DND-41 (cell line): ENCODE measurements around the gene CACHD1.

ENCODE experiments used
- EZH2 ChIP-seq: IDR thresholded peaks from 3 replicates; pipeline ENCODE4 v1.6.1; 2012; ENCODE audit warnings: borderline replicate concordance, low read depth, mild to moderate bottlenecking, moderate library complexity, low read length, inconsistent platforms; ENCODE audit not compliant: severe bottlenecking
- TF ChIP-seq, protein P1 (sequence below): IDR thresholded peaks from 2 replicates; pipeline ENCODE4 v1.5.1; 2012; ENCODE audit warnings: borderline replicate concordance, low read length, moderate library complexity, mild to moderate bottlenecking; ENCODE audit not compliant: poor library complexity, severe bottlenecking; ENCODE audit errors: extremely low read depth

DNA sequence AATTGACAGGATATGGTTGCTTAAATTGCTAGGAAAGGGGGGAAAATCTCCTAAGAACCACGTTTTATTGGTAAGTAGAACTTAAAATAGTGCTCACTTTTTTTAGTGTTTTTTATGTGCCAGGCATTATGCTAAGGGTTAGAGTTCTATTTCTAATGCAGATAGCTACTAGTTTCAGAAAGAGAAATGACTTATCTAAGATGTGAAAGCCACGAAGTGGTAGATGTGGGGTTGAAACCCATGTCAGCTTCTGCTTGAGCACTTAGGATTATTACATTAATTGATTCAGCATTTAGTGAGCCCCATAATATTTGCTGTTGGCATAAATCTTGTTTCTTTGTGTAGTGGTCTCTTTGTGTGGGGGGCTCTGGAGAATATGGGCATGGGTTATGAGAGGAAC, 24.7 kb downstream of the CACHD1 start:
- TF ChIP-seq EZH2 = no peak
- TF ChIP-seq, protein P1, sequence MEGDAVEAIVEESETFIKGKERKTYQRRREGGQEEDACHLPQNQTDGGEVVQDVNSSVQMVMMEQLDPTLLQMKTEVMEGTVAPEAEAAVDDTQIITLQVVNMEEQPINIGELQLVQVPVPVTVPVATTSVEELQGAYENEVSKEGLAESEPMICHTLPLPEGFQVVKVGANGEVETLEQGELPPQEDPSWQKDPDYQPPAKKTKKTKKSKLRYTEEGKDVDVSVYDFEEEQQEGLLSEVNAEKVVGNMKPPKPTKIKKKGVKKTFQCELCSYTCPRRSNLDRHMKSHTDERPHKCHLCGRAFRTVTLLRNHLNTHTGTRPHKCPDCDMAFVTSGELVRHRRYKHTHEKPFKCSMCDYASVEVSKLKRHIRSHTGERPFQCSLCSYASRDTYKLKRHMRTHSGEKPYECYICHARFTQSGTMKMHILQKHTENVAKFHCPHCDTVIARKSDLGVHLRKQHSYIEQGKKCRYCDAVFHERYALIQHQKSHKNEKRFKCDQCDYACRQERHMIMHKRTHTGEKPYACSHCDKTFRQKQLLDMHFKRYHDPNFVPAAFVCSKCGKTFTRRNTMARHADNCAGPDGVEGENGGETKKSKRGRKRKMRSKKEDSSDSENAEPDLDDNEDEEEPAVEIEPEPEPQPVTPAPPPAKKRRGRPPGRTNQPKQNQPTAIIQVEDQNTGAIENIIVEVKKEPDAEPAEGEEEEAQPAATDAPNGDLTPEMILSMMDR = no peak
